Sigmoid colon (tissue), 7 donors: ENCODE data around the gene SLC8A1. TPM values are rescaled to one million over a fixed set of nuclear protein-coding genes. Genes with fewer than 3 reads are reported as not detected.

Source experiments
- DNase-seq: peaks from one replicate; pipeline ENCODE4 v3.0.0-alpha.2; 2019
- H3K27ac ChIP-seq, 4 donors: fragments of 200-600 bp; sonication (generic); one replicate each; pipeline ENCODE4 v1.5.1; 2016 to 2019; ENCODE audit warnings: mild to moderate bottlenecking in 1 of 4
- H3K27me3 ChIP-seq, 3 donors: fragments of 200-600 bp; sonication (generic); one replicate each; pipeline ENCODE4 v1.5.1; 2019; ENCODE audit warnings: mild to moderate bottlenecking in 1 of 3
- H3K36me3 ChIP-seq, 4 donors: fragments of 200-600 bp; sonication (generic); one replicate each; pipeline ENCODE4 v1.5.1; 2016 to 2019
- H3K4me1 ChIP-seq, 4 donors: fragments of 200-600 bp; sonication (generic); one replicate each; pipeline ENCODE4 v1.5.1; 2017 to 2019
- H3K4me3 ChIP-seq, 4 donors: fragments of 200-600 bp; sonication (generic); one replicate each; pipeline ENCODE4 v1.5.1; 2017 to 2019; ENCODE audit warnings: mild to moderate bottlenecking in 2 of 4, moderate library complexity in 1 of 4
- H3K9me3 ChIP-seq, 4 donors: fragments of 200-600 bp in 3 of 4; sonication (generic) in 3 of 4; one replicate each; pipeline versions ENCODE4 v1.5.1 to v1.6.1; 2013 to 2019
- CTCF ChIP-seq, 4 experiments: fragments of 450-650 bp in 3 of 4; fragments of 200-600 bp in 1 of 4; IDR thresholded peaks; one replicate each; pipeline ENCODE4 v1.5.1; 2016 to 2019; ENCODE audit warnings: antibody characterized with exemption in 4 of 4, mild to moderate bottlenecking in 3 of 4, moderate library complexity in 2 of 4
- EP300 ChIP-seq, 4 donors: sonication (generic); formaldehyde crosslinking; IDR thresholded peaks; one replicate each; pipeline ENCODE4 v1.6.1; 2017; ENCODE audit warnings: antibody characterized with exemption in 4 of 4
- POLR2A ChIP-seq, 2 donors: fragments of 450-650 bp; IDR thresholded peaks; one replicate each; pipeline ENCODE4 v1.6.1; 2016; ENCODE audit warnings: antibody characterized with exemption in 2 of 2, mild to moderate bottlenecking in 2 of 2, moderate library complexity in 2 of 2
- POLR2AphosphoS5 ChIP-seq, 4 donors: sonication (generic); formaldehyde crosslinking; IDR thresholded peaks; one replicate each; pipeline ENCODE4 v1.6.1; 2017; ENCODE audit warnings: antibody characterized with exemption in 4 of 4
- WGBS, 2 donors: extraction: QIAGEN DNeasy Blood & Tissue Kit; methylation state at CpG; one replicate each; pipeline ENCODE4 v1.1.7; 2013; 5-methylcytosine and 5-hydroxymethylcytosine counted together
- intact Hi-C: fragments of 100-400 bp; cut with DNase I; formaldehyde crosslinking; loops from one replicate; pipeline ENCODE4 v1.15.1; 2023
- polyA plus RNA-seq, 3 donors: library from polyadenylated mRNA; stranded (reverse); fragments of 200-250 nt; gene quantifications; one replicate each; pipeline ENCODE4 v1.2.3, GENCODE V29; 2013
- total RNA-seq, 4 donors: library from RNA; depleted of rRNA; stranded (reverse); fragments of >200 nt; gene quantifications; one replicate each; pipeline ENCODE4 v1.1.0, GENCODE V29; 2016
- donor health status: healthy with polysubstance abuse.
- donor health status: Bipolar disorder and iron deficiency.
- donor health status: healthy.

The SLC8A1 gene
- total and polyA plus RNA-seq, 7 donors, result 0.60 to 337 (median 229) TPM

GRCh38 chr2:40279482-40279881 lies 172.4 kb downstream of the SLC8A1 start:
- intact Hi-C loops, result no loop called here
- TF ChIP-seq POLR2AphosphoS5 (IDR thresholded peaks at IDR 0.05) (peak; percentile 8 to 58 (median 50)), EP300 (IDR thresholded peaks at IDR 0.05) (peak in 2 of 4 donors; percentile 18 to 24), POLR2A (IDR thresholded peaks at IDR 0.05) (no peak), CTCF (IDR thresholded peaks at IDR 0.05) (no peak)
- no peak for DNase-seq
- no peaks in the 10 kb centered on the region for H3K9me3 ChIP-seq
- peak overlapping the region; percentile 57 to 85 (median 82) for H3K27ac ChIP-seq
- peak overlapping the region in 3 of 4 donors; percentile 4 to 34 (median 25) for H3K4me3 ChIP-seq
- WGBS, 2 donors, result 85 to 87% methylated on average over 2 of the region's 2 CpGs
- H3K27me3 ChIP-seq, result no peaks in the 10 kb centered on the region
- peaks cover 0 to 82% (median 62%) of the 10 kb centered on the region in 4 donors for H3K4me1 ChIP-seq
- no peaks in the 10 kb centered on the region for H3K36me3 ChIP-seq

- Histone ChIP-seq H3K27ac (peak overlapping the region; percentile 57 to 85 (median 82)), H3K36me3 (no peaks in the 10 kb centered on the region), H3K4me3 (peak overlapping the region in 3 of 4 donors; percentile 4 to 34 (median 25)), H3K4me1 (peaks cover 0 to 87% (median 66%) of the 10 kb centered on the region in 4 donors), H3K27me3 (no peaks in the 10 kb centered on the region), H3K9me3 (no peaks in the 10 kb centered on the region)
- WGBS, 2 donors, result 61 to 75% methylated on average over 2 of the region's 2 CpGs
- DNase-seq, result no peak
- no peak for TF ChIP-seq POLR2AphosphoS5 (IDR thresholded peaks at IDR 0.05)
- TF ChIP-seq POLR2A (IDR thresholded peaks at IDR 0.05), result no peak
- TF ChIP-seq CTCF (IDR thresholded peaks at IDR 0.05), result no peak
- TF ChIP-seq EP300 (IDR thresholded peaks at IDR 0.05), result no peak
- intact Hi-C loops, result no loop called here
These were observed 172.9 kb downstream of the SLC8A1 start for GRCh38 chr2:40279001-40279400.

- Histone ChIP-seq H3K27me3 (no peaks in the 10 kb centered on the region), H3K27ac (peak overlapping the region in 2 of 4 donors; percentile 25 to 46), H3K9me3 (no peaks in the 10 kb centered on the region), H3K4me1 (peaks cover 0 to 83% (median 64%) of the 10 kb centered on the region in 4 donors), H3K36me3 (no peaks in the 10 kb centered on the region), H3K4me3 (no peak overlapping the region)
- intact Hi-C loops, result no loop called here
- 92 to 94% methylated on average over 1 of the region's 1 CpG for WGBS, 2 donors
- TF ChIP-seq EP300 (IDR thresholded peaks at IDR 0.05) (no peak), CTCF (IDR thresholded peaks at IDR 0.05) (no peak), POLR2AphosphoS5 (IDR thresholded peaks at IDR 0.05) (no peak), POLR2A (IDR thresholded peaks at IDR 0.05) (no peak)
- no peak for DNase-seq
These were observed 175.8 kb downstream of the SLC8A1 start for GRCh38 chr2:40276076-40276475.

- WGBS, 2 donors, result 83% methylated on average over 4 of the region's 4 CpGs
- H3K9me3 ChIP-seq, result no peaks in the 10 kb centered on the region
- TF ChIP-seq EP300 (IDR thresholded peaks at IDR 0.05) (no peak), CTCF (IDR thresholded peaks at IDR 0.05) (no peak), POLR2A (IDR thresholded peaks at IDR 0.05) (no peak), POLR2AphosphoS5 (IDR thresholded peaks at IDR 0.05) (no peak)
- no peaks in the 10 kb centered on the region for H3K27me3 ChIP-seq
- intact Hi-C loops, result no loop called here
- H3K27ac ChIP-seq, result peak overlapping the region in 2 of 4 donors; percentile 38 to 46
- H3K4me1 ChIP-seq, result peaks cover 0 to 73% (median 52%) of the 10 kb centered on the region in 4 donors
- H3K4me3 ChIP-seq, result no peak overlapping the region
- no peak for DNase-seq
- H3K36me3 ChIP-seq, result no peaks in the 10 kb centered on the region
These were observed 177.6 kb downstream of the SLC8A1 start for GRCh38 chr2:40274270-40274669.

GRCh38 chr2:40273734-40274182 lies 178.1 kb downstream of the SLC8A1 start:
- 73 to 75% methylated on average over 6 of the region's 6 CpGs for WGBS, 2 donors
- TF ChIP-seq EP300 (IDR thresholded peaks at IDR 0.05) (no peak), CTCF (IDR thresholded peaks at IDR 0.05) (no peak), POLR2A (IDR thresholded peaks at IDR 0.05) (no peak), POLR2AphosphoS5 (IDR thresholded peaks at IDR 0.05) (no peak)
- H3K27ac ChIP-seq, result peak overlapping the region in 2 of 4 donors; percentile 38 to 46
- peaks cover 0 to 68% (median 49%) of the 10 kb centered on the region in 4 donors for H3K4me1 ChIP-seq
- intact Hi-C loops, result no loop called here
- H3K9me3 ChIP-seq, result no peaks in the 10 kb centered on the region
- no peaks in the 10 kb centered on the region for H3K36me3 ChIP-seq
- no peak for DNase-seq
- no peak overlapping the region for H3K4me3 ChIP-seq
- H3K27me3 ChIP-seq, result no peaks in the 10 kb centered on the region
